ENCODE measurements around the gene CLCA1.

GRCh38 chr1:86447198-86447790 is 21.4 kb upstream of the CLCA1 start:
- TF ChIP-seq CTCF (IDR thresholded peaks at IDR 0.05) (no peak), GATA3 (IDR thresholded peaks at IDR 0.05; ENCODE audit: borderline replicate concordance) (no peak), RARB (CRISPR knock-in tag; IDR thresholded peaks at IDR 0.05) (no peak)

Data from A549 (cell line).